Measurements from ENCODE around the gene AMMECR1.

AMMECR1 gene

DNA sequence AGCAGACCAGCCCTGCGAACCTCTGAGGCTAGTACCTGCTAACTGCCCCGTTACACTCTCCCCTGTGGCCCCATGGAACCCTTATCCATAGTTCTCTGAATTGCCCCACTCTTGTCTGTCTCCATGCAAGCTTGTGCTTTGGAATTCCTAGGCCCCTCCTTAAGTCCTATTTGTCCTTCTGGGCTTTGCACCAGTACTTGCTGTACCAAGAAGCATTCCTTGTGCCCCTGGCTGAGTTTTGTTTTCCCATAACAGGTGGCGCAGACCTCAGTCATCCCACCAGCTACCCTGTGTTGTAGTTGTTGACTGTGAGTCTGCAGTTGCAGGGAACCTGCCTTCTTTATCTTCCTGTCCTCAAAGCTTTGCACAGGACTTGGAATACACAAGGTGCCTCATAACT is 147.9 kb downstream of the AMMECR1 start:
- no peaks in the 10 kb centered on the region for H3K27me3 ChIP-seq (ENCODE audit: insufficient read depth, poor library complexity, severe bottlenecking)
- peaks cover 18% of the 10 kb centered on the region for H3K4me1 ChIP-seq (ENCODE audit: insufficient read depth, poor library complexity, severe bottlenecking)
- no peak for DNase-seq (ENCODE audit: low spot score)
- H3K9me3 ChIP-seq (ENCODE audit: severe bottlenecking): no peaks in the 10 kb centered on the region
- H3K36me3 ChIP-seq (ENCODE audit: low read depth): no peaks in the 10 kb centered on the region
- no peak overlapping the region for H3K27ac ChIP-seq (ENCODE audit: poor library complexity, severe bottlenecking)
- no peak overlapping the region for H3K4me3 ChIP-seq (ENCODE audit: severe bottlenecking)
- TF ChIP-seq, protein P1, sequence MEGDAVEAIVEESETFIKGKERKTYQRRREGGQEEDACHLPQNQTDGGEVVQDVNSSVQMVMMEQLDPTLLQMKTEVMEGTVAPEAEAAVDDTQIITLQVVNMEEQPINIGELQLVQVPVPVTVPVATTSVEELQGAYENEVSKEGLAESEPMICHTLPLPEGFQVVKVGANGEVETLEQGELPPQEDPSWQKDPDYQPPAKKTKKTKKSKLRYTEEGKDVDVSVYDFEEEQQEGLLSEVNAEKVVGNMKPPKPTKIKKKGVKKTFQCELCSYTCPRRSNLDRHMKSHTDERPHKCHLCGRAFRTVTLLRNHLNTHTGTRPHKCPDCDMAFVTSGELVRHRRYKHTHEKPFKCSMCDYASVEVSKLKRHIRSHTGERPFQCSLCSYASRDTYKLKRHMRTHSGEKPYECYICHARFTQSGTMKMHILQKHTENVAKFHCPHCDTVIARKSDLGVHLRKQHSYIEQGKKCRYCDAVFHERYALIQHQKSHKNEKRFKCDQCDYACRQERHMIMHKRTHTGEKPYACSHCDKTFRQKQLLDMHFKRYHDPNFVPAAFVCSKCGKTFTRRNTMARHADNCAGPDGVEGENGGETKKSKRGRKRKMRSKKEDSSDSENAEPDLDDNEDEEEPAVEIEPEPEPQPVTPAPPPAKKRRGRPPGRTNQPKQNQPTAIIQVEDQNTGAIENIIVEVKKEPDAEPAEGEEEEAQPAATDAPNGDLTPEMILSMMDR (IDR thresholded peaks at IDR 0.05; ENCODE audit: poor library complexity, severe bottlenecking): no peak
- ATAC-seq (ENCODE audit: low read depth): no peak

GRCh38 chrX:110168585-110168984 is 149.3 kb downstream of the AMMECR1 start:
- DNase-seq (ENCODE audit: low spot score) (no peak), ATAC-seq (ENCODE audit: low read depth) (no peak)
- Histone ChIP-seq H3K36me3 (ENCODE audit: low read depth) (no peaks in the 10 kb centered on the region), H3K27me3 (ENCODE audit: insufficient read depth, poor library complexity, severe bottlenecking) (no peaks in the 10 kb centered on the region), H3K4me3 (ENCODE audit: severe bottlenecking) (no peak overlapping the region), H3K27ac (ENCODE audit: poor library complexity, severe bottlenecking) (no peak overlapping the region), H3K4me1 (ENCODE audit: insufficient read depth, poor library complexity, severe bottlenecking) (peaks cover 10% of the 10 kb centered on the region), H3K9me3 (ENCODE audit: severe bottlenecking) (no peaks in the 10 kb centered on the region)
- TF ChIP-seq, protein P1 (IDR thresholded peaks at IDR 0.05; ENCODE audit: poor library complexity, severe bottlenecking): no peak

GRCh38 chrX:110167952-110168451 is 149.9 kb downstream of the AMMECR1 start:
- H3K27me3 ChIP-seq (ENCODE audit: insufficient read depth, poor library complexity, severe bottlenecking): no peaks in the 10 kb centered on the region
- TF ChIP-seq, protein P1 (IDR thresholded peaks at IDR 0.05; ENCODE audit: poor library complexity, severe bottlenecking): peak; percentile 19
- H3K27ac ChIP-seq (ENCODE audit: poor library complexity, severe bottlenecking): no peak overlapping the region
- peak; percentile 42; the same call in 1 of the 3 replicates for ATAC-seq (ENCODE audit: low read depth)
- peaks cover 9% of the 10 kb centered on the region for H3K4me1 ChIP-seq (ENCODE audit: insufficient read depth, poor library complexity, severe bottlenecking)
- no peaks in the 10 kb centered on the region for H3K36me3 ChIP-seq (ENCODE audit: low read depth)
- no peak for DNase-seq (ENCODE audit: low spot score)
- H3K4me3 ChIP-seq (ENCODE audit: severe bottlenecking): no peak overlapping the region
- no peaks in the 10 kb centered on the region for H3K9me3 ChIP-seq (ENCODE audit: severe bottlenecking)

DNA sequence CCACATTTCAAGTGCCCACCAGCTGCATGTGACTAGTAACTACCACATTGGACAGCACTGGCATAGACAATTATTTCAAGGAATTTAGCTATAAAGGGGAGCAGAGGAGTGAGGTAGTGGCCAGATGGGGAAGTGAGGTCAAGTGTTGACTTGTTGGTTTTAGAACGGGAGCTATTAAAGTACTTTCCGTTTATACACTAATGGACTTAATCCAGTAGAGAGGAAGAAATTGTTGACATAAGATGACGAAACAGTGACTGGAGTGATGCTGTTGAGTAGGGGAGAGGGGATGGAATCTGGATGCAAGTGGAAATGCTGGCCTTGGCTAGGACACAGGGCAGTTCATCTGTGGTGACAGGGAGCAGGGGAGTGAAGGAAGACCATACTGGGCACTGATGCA is 154.4 kb downstream of the AMMECR1 start:
- Histone ChIP-seq H3K9me3 (ENCODE audit: severe bottlenecking) (no peaks in the 10 kb centered on the region), H3K36me3 (ENCODE audit: low read depth) (no peaks in the 10 kb centered on the region), H3K4me3 (ENCODE audit: severe bottlenecking) (no peak overlapping the region), H3K27ac (ENCODE audit: poor library complexity, severe bottlenecking) (no peak overlapping the region), H3K27me3 (ENCODE audit: insufficient read depth, poor library complexity, severe bottlenecking) (no peaks in the 10 kb centered on the region), H3K4me1 (ENCODE audit: insufficient read depth, poor library complexity, severe bottlenecking) (peaks cover 18% of the 10 kb centered on the region)
- TF ChIP-seq, protein P1 (IDR thresholded peaks at IDR 0.05; ENCODE audit: poor library complexity, severe bottlenecking): no peak
- no peak for DNase-seq (ENCODE audit: low spot score)
- no peak for ATAC-seq (ENCODE audit: low read depth)

GRCh38 chrX:110162867-110163266 is 155.0 kb downstream of the AMMECR1 start:
- Histone ChIP-seq H3K4me1 (ENCODE audit: insufficient read depth, poor library complexity, severe bottlenecking) (peaks cover 18% of the 10 kb centered on the region), H3K27me3 (ENCODE audit: insufficient read depth, poor library complexity, severe bottlenecking) (no peaks in the 10 kb centered on the region), H3K27ac (ENCODE audit: poor library complexity, severe bottlenecking) (no peak overlapping the region), H3K9me3 (ENCODE audit: severe bottlenecking) (no peaks in the 10 kb centered on the region), H3K4me3 (ENCODE audit: severe bottlenecking) (no peak overlapping the region), H3K36me3 (ENCODE audit: low read depth) (no peaks in the 10 kb centered on the region)
- no peak for DNase-seq (ENCODE audit: low spot score)
- TF ChIP-seq, protein P1 (IDR thresholded peaks at IDR 0.05; ENCODE audit: poor library complexity, severe bottlenecking): no peak
- ATAC-seq (ENCODE audit: low read depth): no peak

Measured in RWPE2 (cell line).